Stimulated activated naive CD8-positive, alpha-beta T cell treated with anti-CD3 and anti-CD28 coated beads, Interleukin-15, Interleukin-2, amounts not matched to agents 100 U/mL and 50 U/mL, for 24 hours (primary cell): Measurements from ENCODE around the gene FGD5.

ENCODE experiments used
- ATAC-seq: fragments of 150-1000 bp; cut with Tn5 transposase; one replicate; pipeline ENCODE4 v1.10.0; 2021
- DNase-seq: peaks from one replicate; pipeline ENCODE4 v3.0.0; 2021

The FGD5 gene

DNA sequence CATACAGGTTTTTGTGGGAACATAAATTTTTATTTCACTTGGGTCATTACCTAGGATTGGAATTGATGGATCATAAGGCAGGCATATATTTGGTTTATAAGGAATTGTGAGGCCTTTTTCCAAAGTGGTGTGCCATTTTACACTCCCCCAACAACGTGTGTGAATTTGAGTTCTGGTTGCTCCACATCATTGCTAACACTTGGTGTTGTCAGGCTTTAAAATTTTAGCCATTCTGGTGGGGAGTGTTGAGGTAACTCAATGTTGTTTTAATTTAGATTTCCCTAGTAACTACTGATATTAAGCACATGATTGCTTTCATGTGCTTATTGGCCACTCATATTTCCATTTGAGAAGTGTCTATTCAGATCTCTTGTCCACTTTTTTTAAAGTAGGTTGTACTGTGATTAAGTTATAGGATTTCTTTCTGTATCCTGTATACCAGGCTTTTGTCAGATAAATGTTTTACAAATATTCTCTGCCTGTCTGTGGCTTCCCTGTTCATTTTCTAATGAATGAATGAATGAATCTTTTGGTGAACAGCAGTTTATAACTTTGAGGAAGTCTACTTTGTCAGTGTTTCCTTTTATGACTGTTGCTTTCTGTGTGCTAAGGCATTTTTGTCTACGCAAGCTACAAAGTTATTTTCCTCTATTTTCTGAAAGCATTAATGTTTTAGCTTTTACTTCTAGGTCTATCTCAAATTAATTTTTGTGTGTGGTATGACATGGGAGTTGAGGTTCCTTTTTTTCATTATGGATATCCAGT, 110.7 kb downstream of the FGD5 start:
- ATAC-seq = no peak
- DNase-seq = no peak

DNA sequence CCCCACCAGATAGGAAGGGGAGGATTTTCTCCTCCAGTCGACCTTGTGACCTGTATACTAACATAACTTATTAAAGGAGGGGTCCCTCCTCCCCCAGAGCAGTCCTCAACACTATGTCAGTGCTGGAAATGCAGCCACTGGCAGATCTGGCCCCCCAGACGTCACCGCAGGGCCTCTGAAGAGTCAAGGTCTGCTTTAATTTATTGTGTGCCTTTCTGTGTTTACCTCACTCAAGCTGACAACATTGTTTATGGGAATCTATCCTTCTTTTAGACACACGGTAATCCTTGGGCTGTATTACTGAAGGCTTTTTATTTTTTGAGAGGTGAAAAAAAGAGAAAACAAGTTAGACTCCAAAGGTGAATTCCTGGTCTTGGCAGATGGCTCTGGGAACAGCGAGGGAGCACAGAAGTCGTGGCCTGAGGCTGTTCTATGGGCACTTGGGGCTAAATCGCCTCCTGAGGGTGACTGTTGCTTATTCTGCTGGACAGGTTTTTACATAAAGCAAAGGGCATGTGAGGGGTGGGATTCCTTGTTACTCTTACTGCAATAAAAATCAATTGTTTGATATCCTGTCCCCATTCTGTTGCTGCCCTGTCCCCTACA, 115.2 kb downstream of the FGD5 start:
- no peak for DNase-seq
- ATAC-seq = no peak

DNA sequence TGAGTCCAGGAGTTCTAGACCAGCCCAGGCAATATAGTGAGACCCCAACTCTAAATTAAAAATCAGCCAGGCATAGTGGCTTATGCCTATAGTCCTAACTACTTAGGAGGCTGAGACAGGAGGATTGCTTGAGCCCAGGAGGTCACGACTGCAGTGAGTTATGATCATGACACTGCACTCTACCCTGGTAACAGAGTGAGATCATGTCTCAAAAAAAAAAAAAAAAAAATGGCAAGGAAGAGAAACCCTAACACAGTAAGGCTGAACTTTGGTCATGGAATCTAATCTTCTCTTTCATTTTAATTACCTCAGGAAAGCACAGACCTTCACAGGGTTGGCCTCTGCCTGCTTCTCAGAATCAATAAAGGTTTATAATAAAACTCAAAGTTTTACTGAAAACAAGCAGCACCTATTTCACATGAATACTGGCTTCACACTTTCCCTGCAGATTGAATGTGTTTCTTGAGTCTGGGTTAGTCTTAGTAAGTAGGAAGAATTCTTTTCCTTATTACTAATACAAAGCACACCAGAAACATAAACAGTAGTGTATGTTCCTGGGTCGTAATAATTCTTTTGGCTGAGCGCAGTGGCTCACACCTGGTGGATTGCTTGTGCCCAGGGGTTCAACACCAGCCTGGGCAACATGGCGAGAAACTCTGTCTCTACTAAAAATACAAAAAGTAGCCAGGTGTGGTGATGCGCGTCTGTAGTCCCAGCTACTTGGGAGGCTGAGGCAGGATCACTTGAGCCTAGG, 117.0 kb downstream of the FGD5 start:
- DNase-seq (no peak), ATAC-seq (no peak)

DNA sequence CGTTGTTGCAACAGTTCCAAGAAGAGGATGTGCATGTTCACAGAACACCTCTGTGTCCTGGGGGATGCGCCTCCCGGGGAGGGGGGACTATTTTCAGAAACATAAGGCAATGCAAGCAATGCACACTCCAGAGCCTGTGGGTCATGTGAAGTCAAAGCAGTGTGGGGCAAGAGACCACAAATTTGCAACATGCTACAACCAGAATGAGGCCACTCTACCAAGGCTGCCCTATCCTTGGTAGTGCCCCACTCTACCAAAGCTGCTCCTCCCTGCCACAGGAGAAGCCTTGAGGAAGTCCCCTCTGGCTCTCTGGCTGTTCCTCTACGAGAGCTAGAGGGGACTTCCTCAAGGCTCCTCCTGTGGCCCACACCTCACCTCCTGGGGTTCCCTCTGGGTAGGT, 120.2 kb downstream of the FGD5 start:
- no peak for ATAC-seq
- DNase-seq = no peak

DNA sequence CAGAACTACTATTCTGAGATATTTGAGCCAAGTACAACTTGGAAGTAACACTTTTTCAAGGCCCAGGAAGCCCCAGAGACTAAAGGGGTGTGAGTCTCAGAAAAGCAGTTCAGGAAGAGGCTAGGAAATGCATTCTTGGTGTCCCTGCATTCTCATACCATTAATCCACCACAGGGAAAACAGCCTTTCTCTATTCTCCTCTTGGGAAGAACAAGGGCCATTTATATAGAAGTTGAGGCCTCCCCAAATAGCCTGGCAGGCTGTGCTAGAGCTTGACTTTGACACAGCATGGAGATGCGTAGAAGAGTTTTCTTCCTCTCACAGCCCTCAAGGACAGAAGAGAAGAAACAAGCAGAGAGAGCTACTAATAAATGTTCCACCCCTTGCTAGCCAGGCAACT, 123.1 kb downstream of the FGD5 start:
- no peak for ATAC-seq
- no peak for DNase-seq

DNA sequence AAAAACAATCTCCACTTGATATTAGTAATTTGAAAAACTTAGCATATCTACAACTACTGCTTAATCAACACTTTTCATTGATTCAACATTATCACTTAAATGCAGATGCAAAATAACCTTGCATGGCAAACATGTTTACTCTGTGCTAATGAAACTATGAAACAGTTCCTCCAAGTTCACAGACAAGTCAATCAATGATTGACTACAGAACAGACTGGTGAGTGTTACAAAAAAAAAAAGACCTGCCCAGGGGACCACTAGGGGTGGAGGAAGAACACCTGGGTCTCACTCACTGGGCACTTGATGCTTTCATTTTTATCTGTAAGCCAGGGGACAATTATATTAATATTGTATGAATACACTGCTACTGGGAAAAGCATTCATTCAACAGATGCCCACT, 124.3 kb downstream of the FGD5 start:
- ATAC-seq (no peak), DNase-seq (no peak)

DNA sequence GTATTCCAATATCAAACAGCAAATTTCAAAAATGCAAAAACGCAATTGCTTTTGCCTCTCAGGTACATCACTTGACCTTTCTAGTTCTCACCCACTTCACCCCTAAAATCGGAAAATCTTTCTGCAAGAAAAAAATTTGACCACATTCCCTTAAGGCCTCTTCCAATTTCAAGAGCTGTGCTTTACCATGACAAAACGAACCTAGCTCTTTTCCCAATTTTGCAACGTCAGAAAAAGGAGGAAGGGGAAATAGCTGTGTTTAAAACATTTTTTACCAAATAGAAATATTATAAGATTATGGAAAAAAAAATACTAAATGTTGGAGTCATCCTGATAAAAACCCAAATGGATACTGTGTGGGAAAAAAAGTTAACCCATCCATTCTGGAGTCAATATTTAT, 127.5 kb downstream of the FGD5 start:
- ATAC-seq (no peak), DNase-seq (no peak)

DNA sequence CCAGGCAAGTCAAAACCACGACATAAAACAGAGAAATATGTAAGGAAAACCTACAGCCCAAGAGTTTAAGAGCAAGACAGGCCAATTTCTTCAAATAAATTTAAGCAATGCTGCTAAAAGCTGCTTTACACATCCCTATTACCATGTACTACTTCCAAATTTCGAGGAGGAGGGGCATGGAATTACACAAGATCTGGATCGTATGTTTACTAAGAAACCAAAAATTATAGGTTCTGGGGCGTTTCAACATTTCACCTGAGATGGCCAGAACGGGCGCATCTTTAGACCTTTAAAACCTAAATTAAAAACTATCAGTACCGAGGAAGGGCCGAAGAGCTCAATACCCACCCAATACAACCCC, 128.0 kb downstream of the FGD5 start:
- ATAC-seq (no peak), DNase-seq (no peak)

DNA sequence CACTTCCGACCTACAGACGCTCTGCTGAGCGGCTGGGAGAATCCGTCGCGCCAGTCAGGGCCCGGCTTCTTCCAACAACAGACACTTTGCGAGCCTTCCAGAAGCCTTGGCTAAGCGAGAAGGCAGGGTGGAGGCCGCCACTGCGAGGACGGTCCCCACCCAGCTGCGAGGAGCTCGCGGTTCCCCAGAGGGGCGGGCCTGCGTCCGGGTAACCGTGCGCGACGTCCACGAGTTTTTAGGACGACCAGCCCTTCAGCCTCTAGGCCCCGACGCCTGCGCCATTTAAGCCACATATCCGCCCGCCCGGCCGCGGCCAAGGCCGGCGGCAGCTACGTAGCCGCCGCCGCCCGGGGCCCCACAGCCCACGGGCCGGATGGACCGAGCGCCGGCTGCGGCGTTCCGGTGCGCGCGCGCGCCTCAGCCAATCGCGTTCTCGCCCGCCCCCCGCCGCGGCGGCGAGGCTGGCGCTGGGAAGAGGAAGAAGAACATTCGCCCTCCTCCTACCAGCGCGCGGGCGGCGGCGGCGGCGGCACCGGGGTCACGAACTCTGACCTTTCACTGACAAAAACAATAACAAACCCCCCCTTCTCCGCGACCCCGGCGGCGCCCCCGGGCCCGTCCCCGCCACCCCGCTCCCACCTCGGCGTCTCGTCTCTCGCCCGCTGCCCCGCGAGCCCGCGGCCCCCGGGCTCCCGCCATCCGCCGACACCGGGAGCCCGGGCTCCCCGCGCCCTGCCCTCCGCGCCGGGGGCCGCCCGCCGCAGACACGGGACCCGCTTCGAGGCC, 128.5 kb downstream of the FGD5 start, which contains the start of gene NR2C2:
Gene NR2C2, plus strand, starts transcription at position 484 of the 786 bp plus-strand sequence. CDS start 56,332 bp downstream, outside the sequence.
- ATAC-seq = peak; percentile 72
- DNase-seq = peak; percentile 89

DNA sequence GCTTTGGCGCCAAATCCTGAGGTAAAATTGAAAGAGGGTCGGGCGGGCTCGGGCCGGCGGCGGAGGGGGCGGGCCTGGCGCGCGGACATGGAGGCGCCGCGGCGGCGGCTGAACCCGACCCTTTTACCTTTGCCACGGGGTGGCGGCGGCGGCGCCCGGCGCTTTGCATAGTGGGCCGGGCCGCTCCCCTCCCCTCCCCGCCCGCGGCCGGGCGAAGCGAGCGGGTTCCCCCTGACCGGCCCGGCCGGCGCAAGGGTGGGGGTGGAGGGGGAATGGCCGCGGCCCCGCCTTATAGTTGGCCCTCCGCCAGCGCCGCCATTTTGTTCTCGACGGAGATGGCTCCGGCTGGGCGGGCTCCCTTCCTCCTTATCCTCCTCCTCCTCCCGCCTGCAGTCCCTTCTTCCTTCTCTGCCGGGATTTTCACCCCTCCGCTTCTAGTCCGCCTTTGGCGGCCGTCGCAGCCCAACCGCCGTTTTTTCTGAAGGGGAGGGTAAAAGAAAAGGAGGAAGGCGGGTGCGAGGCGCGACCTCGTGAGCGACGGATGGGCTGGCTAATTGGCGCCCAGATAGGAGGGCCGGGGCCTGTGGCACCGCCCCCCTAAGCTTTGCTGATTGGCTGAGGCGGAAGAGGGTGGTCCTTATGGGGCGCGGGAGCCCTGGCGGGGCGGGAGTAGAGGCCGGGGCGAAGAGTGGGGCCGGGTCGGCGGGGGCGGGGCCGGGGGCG, 129.3 kb downstream of the FGD5 start:
- peak; percentile 96 for ATAC-seq
- peak; percentile 96 for DNase-seq

DNA sequence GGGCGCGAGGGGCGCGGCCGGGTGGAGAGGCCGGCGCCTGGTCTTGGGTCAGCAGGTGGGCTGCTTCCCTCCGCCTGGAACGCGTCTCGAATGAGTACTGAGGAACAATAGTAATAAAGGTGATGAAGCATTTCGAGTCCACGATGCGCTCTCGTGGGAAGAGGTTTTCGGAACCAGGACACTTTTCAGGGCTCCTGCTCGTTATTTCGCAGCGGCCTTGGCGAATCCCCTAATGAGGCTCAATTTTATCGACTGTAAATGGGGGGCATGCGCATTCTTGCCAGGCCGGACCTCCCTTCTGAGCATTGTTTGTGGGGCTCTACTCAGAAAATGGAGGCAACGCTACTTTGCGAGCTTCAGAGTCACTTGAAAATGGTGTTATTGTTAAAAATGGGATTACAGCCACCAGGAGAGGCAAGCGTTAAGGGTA, 129.9 kb downstream of the FGD5 start:
- no peak for DNase-seq
- ATAC-seq = no peak

DNA sequence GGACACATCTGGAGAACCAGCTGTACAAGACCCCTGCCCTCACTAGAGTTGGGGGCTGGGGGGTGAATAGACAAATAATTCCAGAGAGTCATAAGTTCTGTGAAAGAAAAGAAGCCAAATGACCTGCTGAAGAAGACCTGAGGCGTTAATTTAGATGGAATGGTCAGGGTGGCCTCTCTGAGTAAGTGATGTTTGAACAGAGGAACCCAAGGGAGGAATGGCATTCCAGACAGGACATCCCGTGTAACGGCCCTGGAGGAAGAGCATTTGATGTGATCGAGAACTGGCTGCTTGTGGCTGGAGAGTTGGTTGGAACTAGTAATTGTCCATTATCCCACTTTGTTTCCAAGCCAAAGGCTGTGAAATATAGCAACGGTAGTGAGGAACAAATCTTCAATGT, 130.4 kb downstream of the FGD5 start:
- ATAC-seq (no peak), DNase-seq (no peak)

DNA sequence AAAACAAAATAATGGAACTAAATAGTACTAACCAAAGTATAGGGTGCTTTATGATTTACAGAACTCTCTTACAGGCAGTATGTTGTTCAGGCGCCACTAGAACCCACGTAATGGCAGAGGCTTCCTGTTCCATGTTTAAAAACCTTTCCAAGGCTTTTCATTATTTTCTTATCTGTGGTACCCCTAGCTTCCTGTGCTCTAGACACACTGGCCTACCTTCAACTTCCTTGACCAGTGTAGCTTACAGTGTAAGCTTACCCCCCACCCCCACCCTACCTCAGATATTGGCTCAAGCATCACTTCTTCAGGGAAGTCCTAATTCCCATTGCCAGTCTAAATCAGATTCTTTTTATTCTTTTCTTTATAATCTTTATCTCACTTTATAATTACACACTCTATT, 131.5 kb downstream of the FGD5 start:
- DNase-seq (no peak), ATAC-seq (no peak)

DNA sequence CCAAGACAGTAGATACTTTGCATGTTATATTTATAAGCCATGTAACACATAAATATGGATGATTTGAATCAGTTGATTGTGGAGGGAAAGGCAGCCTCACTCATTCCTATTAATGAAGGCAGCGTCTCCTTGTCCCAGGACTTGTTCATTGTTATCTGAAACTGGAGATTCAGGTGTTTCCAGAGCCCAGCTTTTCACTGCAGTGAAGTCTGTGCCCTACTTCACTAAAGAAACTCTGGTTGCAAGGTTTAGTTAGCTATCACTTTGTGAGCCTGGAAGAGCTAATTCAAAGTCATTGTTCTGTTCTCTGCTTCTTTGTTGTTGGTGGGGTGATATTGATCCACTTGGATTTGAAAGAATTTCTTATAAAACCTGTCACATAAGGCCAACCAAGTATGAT, 138.4 kb downstream of the FGD5 start:
- ATAC-seq (no peak), DNase-seq (no peak)

DNA sequence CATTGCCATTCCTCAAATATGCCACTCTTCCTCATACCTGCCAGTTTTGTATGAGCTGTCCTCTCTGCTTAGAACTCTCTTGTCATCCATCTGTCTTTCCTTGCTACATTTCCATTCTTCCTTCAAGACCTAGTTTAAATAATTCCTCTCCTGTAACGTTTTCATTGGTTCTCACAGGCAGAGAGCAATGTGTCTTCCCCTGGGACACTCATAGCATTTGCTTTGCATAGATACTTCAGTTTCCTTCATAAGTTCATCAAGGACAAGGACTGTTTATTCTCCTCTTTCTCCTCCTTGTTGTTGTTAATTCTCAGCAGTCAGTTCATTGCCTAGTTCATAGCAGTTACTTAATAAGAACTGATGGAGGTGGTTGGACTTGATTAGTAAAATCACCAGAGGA, 139.2 kb downstream of the FGD5 start:
- no peak for ATAC-seq
- DNase-seq = no peak

DNA sequence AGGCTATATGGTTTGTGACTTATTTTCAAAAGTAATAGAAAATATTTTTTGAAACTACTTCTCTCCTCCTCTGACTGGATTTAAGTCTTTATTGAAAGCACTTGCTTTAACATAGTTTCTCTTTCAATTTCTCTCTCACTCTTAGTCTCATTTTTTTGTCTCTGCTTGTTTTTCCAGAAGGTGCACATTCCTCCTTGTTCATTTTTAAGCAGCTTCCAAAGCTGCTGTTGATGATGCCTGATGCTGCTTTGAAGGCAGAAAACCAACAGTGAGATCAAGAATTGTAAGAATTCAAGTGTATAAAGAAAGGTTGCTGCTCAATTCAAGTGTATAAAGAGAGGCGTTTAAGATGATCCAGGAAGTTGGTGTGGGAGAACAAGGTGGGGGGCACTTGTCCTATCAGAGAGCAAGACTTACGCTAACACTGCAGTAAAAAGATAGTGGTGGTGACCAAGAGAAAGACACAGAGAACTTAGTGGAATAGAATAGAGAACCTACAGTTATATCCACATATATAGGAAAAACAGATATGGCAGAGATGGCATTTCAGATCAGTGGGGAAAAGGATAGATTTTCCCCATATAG, 140.7 kb downstream of the FGD5 start:
- DNase-seq (no peak), ATAC-seq (peak; percentile 43)

DNA sequence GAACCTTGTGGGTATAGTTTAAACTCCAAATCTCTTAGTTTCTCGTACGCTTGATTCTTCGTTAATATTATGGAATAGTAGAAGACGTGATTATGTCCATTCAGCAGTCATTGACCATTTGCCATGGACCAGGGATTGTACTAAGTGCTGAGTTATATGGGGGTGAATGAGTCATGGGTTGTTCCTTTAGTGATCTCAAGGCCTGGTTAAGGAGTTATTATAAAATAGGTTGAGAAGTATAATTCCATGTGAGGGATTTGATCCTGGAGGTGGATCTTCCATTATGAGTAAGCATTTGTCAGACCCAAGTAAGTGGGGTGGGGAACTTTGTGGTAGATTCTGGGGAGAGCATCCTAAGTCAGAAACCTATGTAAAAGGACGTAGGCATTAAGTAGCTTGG, 144.0 kb downstream of the FGD5 start:
- DNase-seq = no peak
- no peak for ATAC-seq

DNA sequence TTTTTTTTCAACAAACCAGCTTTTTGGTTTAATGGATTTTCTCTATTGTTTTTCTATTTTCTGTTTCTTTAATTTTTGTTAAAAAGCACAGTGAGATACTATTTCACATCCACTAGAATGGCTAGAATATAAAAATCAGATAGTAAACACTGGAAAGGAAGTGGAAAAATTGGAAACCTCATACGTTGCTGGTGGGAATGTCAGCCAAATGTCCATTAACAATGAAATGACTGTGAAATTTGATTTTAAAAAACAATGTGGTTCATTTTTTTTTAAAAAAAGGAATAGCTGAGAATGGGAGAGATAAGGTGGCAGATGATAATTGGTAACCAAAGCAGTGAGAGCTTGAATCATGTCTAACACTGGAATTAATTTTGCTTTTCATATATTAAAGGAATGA, 148.5 kb downstream of the FGD5 start:
- DNase-seq = no peak
- ATAC-seq = no peak

DNA sequence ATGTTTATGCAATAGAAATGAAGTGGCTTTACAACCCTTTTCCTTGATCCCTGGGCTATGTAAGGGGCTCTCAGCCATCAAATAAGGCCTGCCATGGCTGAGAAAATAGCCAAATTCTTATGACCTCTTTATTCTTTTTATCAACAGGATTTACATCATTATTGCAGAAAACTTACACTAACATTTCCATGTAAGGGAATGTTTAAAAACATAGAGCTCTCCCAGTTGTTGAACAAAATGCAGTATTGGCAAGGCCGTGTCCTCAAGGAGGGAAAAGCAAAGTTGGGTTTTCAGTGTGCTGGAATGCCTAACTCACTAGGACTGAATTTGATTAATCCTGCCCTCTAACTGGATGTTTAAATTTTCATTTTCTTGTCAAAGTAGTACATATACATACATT, 150.9 kb downstream of the FGD5 start:
- no peak for DNase-seq
- no peak for ATAC-seq

DNA sequence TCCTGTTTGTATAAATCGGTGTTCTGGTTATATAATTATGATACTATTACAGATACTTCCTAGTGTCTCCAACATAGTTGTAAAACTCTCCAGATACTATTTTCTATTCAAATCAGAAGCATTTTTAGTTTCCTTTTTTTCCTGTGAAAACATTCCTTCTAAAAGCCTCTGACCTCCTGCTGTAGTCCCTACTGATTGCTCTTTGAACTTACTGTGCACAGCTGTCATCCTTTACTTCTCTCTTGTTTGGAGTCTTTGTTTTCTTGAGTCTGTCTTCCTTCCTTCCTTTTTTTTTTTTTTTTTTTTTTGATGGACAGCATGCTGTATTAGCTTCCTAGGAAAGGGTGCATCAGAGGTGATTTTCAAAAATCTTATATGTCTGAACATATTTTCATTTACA, 157.6 kb downstream of the FGD5 start:
- no peak for ATAC-seq
- no peak for DNase-seq

DNA sequence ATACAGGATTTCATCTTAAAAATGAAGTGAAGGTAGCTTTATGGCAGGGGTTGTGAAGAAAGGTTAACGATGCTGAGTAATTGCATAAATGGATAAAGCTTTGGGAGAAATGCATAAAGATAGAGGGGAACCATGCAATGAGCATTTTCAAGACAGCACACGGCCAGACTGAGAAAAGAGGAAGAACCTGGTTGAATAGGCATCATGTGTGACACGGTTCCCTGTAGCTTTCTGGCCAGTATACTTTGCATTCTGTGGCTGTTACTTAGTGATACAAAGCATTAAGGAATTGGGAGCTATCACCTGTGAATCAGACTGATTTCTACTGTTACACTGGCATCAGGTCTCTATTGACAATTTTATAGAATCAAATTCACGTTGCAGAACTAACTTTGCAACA, 161.9 kb downstream of the FGD5 start:
- ATAC-seq (no peak), DNase-seq (no peak)
